Measurements from ENCODE around the gene C11orf54.

GRCh38 chr11:93753241-93753640 lies 11.8 kb downstream of the C11orf54 start:
- TF ChIP-seq GATA2 (IDR thresholded peaks at IDR 0.05; ENCODE audit: low read depth, low read length), result no peak
- TF ChIP-seq GATA3 (IDR thresholded peaks at IDR 0.05; ENCODE audit: low read depth, low read length), result no peak

All from SH-SY5Y (cell line).